ENCODE measurements around the gene WDR7.

DNA sequence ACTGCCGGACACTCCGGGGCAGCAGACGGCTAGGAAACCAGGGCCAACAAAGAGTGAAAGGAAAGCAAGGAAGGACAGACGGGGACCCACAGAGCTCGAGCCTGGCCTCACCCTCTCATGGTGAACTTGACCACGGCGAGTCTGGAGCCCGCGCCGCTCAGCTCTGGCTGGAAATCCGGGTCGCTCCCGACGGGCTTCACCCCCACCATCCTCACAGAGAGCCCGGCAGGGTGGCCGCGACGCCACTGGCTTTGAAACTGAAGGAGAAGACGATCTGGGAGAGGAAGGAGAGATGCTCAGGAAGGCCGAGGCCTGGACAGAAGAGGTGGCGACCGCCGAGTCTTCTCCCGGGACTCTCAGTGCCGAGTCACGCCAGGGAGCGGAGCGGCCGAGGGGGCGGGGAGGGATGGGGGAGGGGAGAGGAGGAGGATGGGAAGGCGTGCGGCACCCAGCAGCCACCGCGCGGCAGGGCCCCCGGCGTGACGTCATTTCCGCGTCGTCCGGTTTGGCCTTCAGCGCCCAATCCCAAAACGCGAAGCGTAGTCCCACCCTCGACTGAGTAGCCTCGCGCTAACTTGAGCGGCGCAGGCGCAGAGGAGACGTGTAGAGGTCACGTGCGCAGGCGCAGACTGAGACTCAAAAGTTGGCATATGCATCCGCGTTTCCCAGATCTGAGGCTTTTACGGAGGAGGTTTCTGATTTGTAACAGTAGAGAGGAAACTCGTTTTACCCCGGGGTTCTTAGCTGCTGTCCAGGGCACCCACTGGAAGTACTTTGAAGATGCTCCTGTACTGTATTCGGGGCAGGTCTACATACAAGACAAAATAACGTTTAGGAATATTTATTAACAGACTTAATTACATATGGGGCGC is 12.7 kb upstream of the WDR7 start, which contains the start of gene TXNL1:
- TF ChIP-seq CTCF (IDR thresholded peaks at IDR 0.05; ENCODE audit: low read length) (no peak), EZH2 (IDR thresholded peaks at IDR 0.05; ENCODE audit: borderline replicate concordance, low read length) (no peak)

Measured in OCI-LY1 (cell line).